B cell (primary cell): ENCODE data around the gene SHC2.

Source experiments
- CTCF ChIP-seq: fragments of 200-600 bp; IDR thresholded peaks from one replicate; pipeline ENCODE4 v1.8.0; 2022; ENCODE audit warnings: antibody characterized with exemption, mild to moderate bottlenecking
- EZH2 ChIP-seq: IDR thresholded peaks from 2 replicates; pipeline ENCODE4 v1.6.1; 2012; ENCODE audit warnings: borderline replicate concordance, low read depth, mild to moderate bottlenecking, moderate library complexity, low read length; ENCODE audit not compliant: insufficient read depth, poor library complexity, severe bottlenecking

- TF ChIP-seq CTCF (no peak), EZH2 (no peak)
These were observed 40.9 kb downstream of the SHC2 start for GRCh38 chr19:419721-420515.
